GM19397 (cell line): ENCODE results near the gene NTN1.

Experiments used
- ATAC-seq: cut with Tn5 transposase; IDR thresholded peaks from one replicate; pipeline ENCODE4 v1.9.1; 2021; ENCODE audit warnings: mild to moderate bottlenecking, moderate library complexity; ENCODE audit not compliant: unreplicated experiment

NTN1 gene

GRCh38 chr17:9004961-9005285 lies 16.4 kb upstream of the NTN1 start:
- no peak for ATAC-seq

- ATAC-seq: no peak
Observed at GRCh38 chr17:9006175-9006767, 15.0 kb upstream of the NTN1 start.

GRCh38 chr17:9007052-9007714 lies 14.1 kb upstream of the NTN1 start:
- no peak for ATAC-seq

GRCh38 chr17:9009096-9009495 lies 12.2 kb upstream of the NTN1 start:
- ATAC-seq: no peak

GRCh38 chr17:9009737-9010136 lies 11.6 kb upstream of the NTN1 start:
- no peak for ATAC-seq

GRCh38 chr17:9011001-9011400 lies 10.3 kb upstream of the NTN1 start:
- ATAC-seq: no peak

GRCh38 chr17:9016941-9017552 lies 4.3 kb upstream of the NTN1 start:
- ATAC-seq: no peak

- ATAC-seq: no peak
Observed at GRCh38 chr17:9018726-9019125, 2.6 kb upstream of the NTN1 start.

GRCh38 chr17:9020096-9020823 lies 1.1 kb upstream of the NTN1 start:
- ATAC-seq: peak; percentile 6

GRCh38 chr17:9020824-9021157 lies 519 bp upstream of the NTN1 start:
- peak; percentile 6 for ATAC-seq

- ATAC-seq: peak; percentile 26
Observed at GRCh38 chr17:9021992-9022572, 772 bp downstream of the NTN1 start.

GRCh38 chr17:9022573-9023391 lies 1.5 kb downstream of the NTN1 start:
- ATAC-seq: no peak

- ATAC-seq: no peak
Observed at GRCh38 chr17:9023392-9024218, 2.3 kb downstream of the NTN1 start.

GRCh38 chr17:9024497-9024896 lies 3.2 kb downstream of the NTN1 start:
- ATAC-seq: no peak

- ATAC-seq: no peak
Observed at GRCh38 chr17:9026741-9027140, 5.4 kb downstream of the NTN1 start.

GRCh38 chr17:9028202-9028987 lies 7.1 kb downstream of the NTN1 start:
- no peak for ATAC-seq

- no peak for ATAC-seq
Observed at GRCh38 chr17:9028988-9029570, 7.8 kb downstream of the NTN1 start.

- no peak for ATAC-seq
Observed at GRCh38 chr17:9032151-9032550, 10.8 kb downstream of the NTN1 start.

- ATAC-seq: no peak
Observed at GRCh38 chr17:9032583-9032982, 11.3 kb downstream of the NTN1 start.
